GM12891 (cell line): ENCODE data around the gene NDUFB3.

ENCODE experiments used
- POLR2A ChIP-seq: IDR thresholded peaks from 2 replicates; pipeline ENCODE4 v1.6.1; 2011; ENCODE audit warnings: low read depth, low read length, control low read depth
- POLR2AphosphoS5 ChIP-seq: IDR thresholded peaks from 2 replicates; pipeline ENCODE4 v1.6.1; 2011; ENCODE audit warnings: low read depth, low read length, control low read depth

DNA sequence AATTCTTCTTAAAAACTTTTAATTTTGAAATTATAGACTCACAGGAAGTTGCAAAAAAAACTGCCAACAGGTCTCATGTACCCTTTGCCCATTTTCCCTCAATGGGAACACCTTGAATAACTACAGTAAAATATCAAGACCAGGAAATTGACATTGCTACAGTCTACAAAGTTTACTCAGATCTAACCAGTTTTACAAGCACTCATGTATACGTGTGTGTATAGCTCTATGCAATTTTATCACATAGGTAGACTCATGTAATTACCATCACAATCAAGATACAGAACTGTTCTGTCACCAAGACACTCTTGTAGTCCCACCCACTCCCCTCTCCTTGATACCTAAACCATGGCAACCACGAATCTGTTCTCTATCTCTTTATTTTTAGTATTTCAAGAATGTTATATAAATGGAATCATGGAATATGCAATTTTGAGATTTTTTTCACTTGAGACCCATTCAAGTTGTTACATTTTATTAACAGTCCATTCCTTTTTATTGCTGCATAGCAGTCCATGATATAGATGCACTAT lies 6.9 kb upstream of the NDUFB3 start:
- no peak for TF ChIP-seq POLR2A
- no peak for TF ChIP-seq POLR2AphosphoS5
